Neuronal stem cell (in vitro differentiated cells): ENCODE measurements around the gene CYS1. TPM values are rescaled to one million over a fixed set of nuclear protein-coding genes. Genes with fewer than 3 reads are reported as not detected.

ENCODE experiments used
- DNase-seq: peaks from one replicate; pipeline ENCODE4 v3.0.0-alpha.2; 2013; ENCODE audit warnings: low spot score
- H2AFZ ChIP-seq: one replicate; pipeline ENCODE4 v1.6.1; 2013; ENCODE audit warnings: mild to moderate bottlenecking, low read length, inconsistent platforms
- H2AK5ac ChIP-seq: 2 replicates; pipeline ENCODE4 v1.6.1; 2013; ENCODE audit warnings: low read depth, mild to moderate bottlenecking, inconsistent platforms, low read length, moderate library complexity, mixed read lengths
- H2BK120ac ChIP-seq: 2 replicates; pipeline ENCODE4 v1.6.1; 2013; ENCODE audit warnings: low read depth, mild to moderate bottlenecking, inconsistent platforms, low read length, moderate library complexity, mixed read lengths
- H2BK12ac ChIP-seq: one replicate; pipeline ENCODE4 v1.6.1; 2013; ENCODE audit warnings: low read length, inconsistent platforms
- H2BK15ac ChIP-seq: 2 replicates; pipeline ENCODE4 v1.6.1; 2013; ENCODE audit warnings: mild to moderate bottlenecking, low read length, inconsistent platforms, mixed read lengths
- H2BK5ac ChIP-seq: one replicate; pipeline ENCODE4 v1.6.1; 2013; ENCODE audit warnings: inconsistent platforms, mild to moderate bottlenecking, low read length, moderate library complexity
- H3K14ac ChIP-seq: one replicate; pipeline ENCODE4 v1.6.1; 2013; ENCODE audit warnings: low read length, inconsistent platforms
- H3K18ac ChIP-seq: 2 replicates; pipeline ENCODE4 v1.6.1; 2013; ENCODE audit warnings: low read length, inconsistent platforms
- H3K23ac ChIP-seq: 2 replicates; pipeline ENCODE4 v1.6.1; 2013; ENCODE audit warnings: low read depth, mild to moderate bottlenecking, mixed read lengths, low read length, inconsistent platforms; ENCODE audit not compliant: poor library complexity
- H3K27ac ChIP-seq: replicated peaks from 3 replicates; pipeline ENCODE4 v1.5.1; 2013; ENCODE audit warnings: low read length, inconsistent platforms
- H3K27me3 ChIP-seq, 3 experiments: 2 replicates each; pipeline ENCODE4 v1.6.1; 2013; ENCODE audit warnings: low read length in 3 of 3, mild to moderate bottlenecking in 2 of 3, inconsistent platforms in 1 of 3, low read depth in 1 of 3, mixed read lengths in 1 of 3, moderate library complexity in 1 of 3; ENCODE audit not compliant: control insufficient read depth in 3 of 3, insufficient read depth in 3 of 3
- H3K36me3 ChIP-seq, 2 donors: replicated peaks in 1 of 2; 2 replicates each; pipeline ENCODE4 v1.6.1; 2013; ENCODE audit warnings: low read length in 2 of 2; ENCODE audit not compliant: control insufficient read depth in 2 of 2, insufficient read depth in 2 of 2
- H3K4ac ChIP-seq: 2 replicates; pipeline ENCODE4 v1.6.1; 2013; ENCODE audit warnings: inconsistent platforms, mild to moderate bottlenecking, low read length, moderate library complexity
- H3K4me1 ChIP-seq, 2 donors: 1 replicate in 1 of 2; 2 replicates in 1 of 2; pipeline ENCODE4 v1.6.1; 2013; ENCODE audit warnings: low read length in 2 of 2, low read depth in 1 of 2; ENCODE audit not compliant: control insufficient read depth in 2 of 2, insufficient read depth in 1 of 2
- H3K4me2 ChIP-seq: one replicate; pipeline ENCODE4 v1.6.1; 2013; ENCODE audit warnings: mild to moderate bottlenecking, low read length, inconsistent platforms; ENCODE audit not compliant: insufficient read depth, poor library complexity, severe bottlenecking
- H3K4me3 ChIP-seq, 2 donors: 2 replicates each; pipeline ENCODE4 v1.5.1; 2013; ENCODE audit warnings: low read length in 2 of 2, mild to moderate bottlenecking in 2 of 2, inconsistent platforms in 1 of 2, moderate library complexity in 1 of 2
- H3K79me1 ChIP-seq: one replicate; pipeline ENCODE4 v1.6.1; 2013; ENCODE audit warnings: low read depth, mild to moderate bottlenecking, inconsistent platforms, low read length, moderate library complexity
- H3K9ac ChIP-seq: one replicate; pipeline ENCODE4 v1.6.1; 2013; ENCODE audit warnings: mild to moderate bottlenecking, low read depth, low read length, inconsistent platforms; ENCODE audit not compliant: poor library complexity
- H3K9me3 ChIP-seq, 2 donors: replicated peaks in 1 of 2; 2 replicates each; pipeline versions ENCODE3 to v1.6.1; 2013; ENCODE audit warnings: low read length in 2 of 2, mild to moderate bottlenecking in 2 of 2, inconsistent platforms in 1 of 2, low read depth in 1 of 2, mixed read lengths in 1 of 2, moderate library complexity in 1 of 2; ENCODE audit not compliant: control insufficient read depth in 2 of 2, insufficient read depth in 1 of 2
- H4K8ac ChIP-seq: one replicate; pipeline ENCODE4 v1.6.1; 2013; ENCODE audit warnings: low read depth, mild to moderate bottlenecking, inconsistent platforms, low read length, moderate library complexity
- H4K91ac ChIP-seq: one replicate; pipeline ENCODE4 v1.6.1; 2013; ENCODE audit warnings: low read length, low read depth, mild to moderate bottlenecking, inconsistent platforms; ENCODE audit not compliant: poor library complexity
- WGBS, 2 donors: extraction: QIAGEN DNeasy Blood & Tissue Kit; methylation state at CpG; one replicate each; pipeline ENCODE4 v1.1.7; 2013; ENCODE audit warnings: missing lambda C conversion rate in 2 of 2, mixed read lengths in 1 of 2; ENCODE audit not compliant: insufficient read length in 2 of 2, insufficient replicate concordance in 1 of 2; ENCODE audit errors: extremely low coverage in 2 of 2; 5-methylcytosine and 5-hydroxymethylcytosine counted together
- polyA plus RNA-seq, 2 experiments: library from polyadenylated mRNA; stranded (reverse); fragments of 200-250 nt; gene quantifications; one replicate each; pipeline ENCODE4 v1.2.3, GENCODE V29; 2013

CYS1 gene, protein sequence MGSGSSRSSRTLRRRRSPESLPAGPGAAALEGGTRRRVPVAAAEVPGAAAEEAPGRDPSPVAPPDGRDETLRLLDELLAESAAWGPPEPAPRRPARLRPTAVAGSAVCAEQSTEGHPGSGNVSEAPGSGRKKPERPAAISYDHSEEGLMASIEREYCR
- 0.26 TPM for polyA plus RNA-seq (2013, experiment 1 of 2)
- polyA plus RNA-seq (2013, experiment 2 of 2), result 0.24 TPM

DNA sequence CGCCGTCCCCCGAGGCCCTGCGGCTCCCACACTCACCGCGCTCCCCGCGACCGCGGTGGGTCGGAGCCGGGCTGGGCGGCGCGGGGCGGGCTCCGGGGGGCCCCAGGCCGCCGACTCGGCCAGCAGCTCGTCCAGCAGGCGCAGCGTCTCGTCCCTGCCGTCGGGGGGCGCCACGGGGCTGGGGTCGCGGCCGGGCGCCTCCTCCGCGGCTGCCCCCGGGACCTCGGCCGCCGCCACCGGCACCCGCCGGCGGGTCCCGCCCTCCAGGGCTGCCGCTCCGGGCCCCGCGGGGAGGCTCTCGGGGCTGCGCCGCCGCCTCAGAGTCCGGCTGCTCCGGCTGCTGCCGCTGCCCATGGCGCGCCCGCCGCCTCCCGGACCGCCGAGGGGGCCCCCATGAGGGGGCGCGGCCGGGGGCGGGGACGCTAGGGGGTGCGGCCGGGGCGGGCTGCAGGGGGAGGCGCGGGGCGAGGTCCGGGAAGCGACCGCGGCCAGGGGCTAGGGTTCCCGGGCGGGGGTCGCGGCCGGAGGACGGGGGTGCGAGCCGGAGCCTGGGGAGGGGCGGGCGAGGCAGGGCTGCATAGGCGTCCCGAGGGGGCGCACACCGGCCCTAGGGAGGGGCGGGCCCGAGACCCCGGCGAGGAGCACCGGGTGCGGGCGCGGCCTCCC is at the start of gene CYS1:
Gene CYS1, minus strand, starts transcription at position 542 of the 666 bp plus-strand sequence. Its CDS starts 188 bp downstream, at position 354.
- Histone ChIP-seq H3K36me3 (no peaks in the 10 kb centered on the region), H3K27me3 (peaks cover 9 to 90% (median 42%) of the 10 kb centered on the region in 3 experiments), H3K4me1 (peaks cover 3 to 5% of the 10 kb centered on the region in 2 donors), H2BK15ac (peak within 1 kb of the TSS; percentile 60), H3K14ac (no peak within 1 kb of the TSS), H2BK5ac (no peak within 1 kb of the TSS), H3K4me2 (peak within 1 kb of the TSS; percentile 64), H4K91ac (no peak within 1 kb of the TSS), H2AK5ac (no peak within 1 kb of the TSS), H3K9me3 (no peaks in the 10 kb centered on the region), H3K79me1 (no peaks in the 10 kb centered on the region), H2BK120ac (no peak within 1 kb of the TSS), H3K18ac (peak within 1 kb of the TSS; percentile 71), H3K4me3 (peak within 1 kb of the TSS; percentile 28 to 76), H3K9ac (peak within 1 kb of the TSS; percentile 74), H3K23ac (peak within 1 kb of the TSS; percentile 82), H3K27ac (no peak within 1 kb of the TSS), H4K8ac (no peak within 1 kb of the TSS), H3K4ac (no peak within 1 kb of the TSS), H2BK12ac (no peak within 1 kb of the TSS), H2AFZ (peak within 1 kb of the TSS; percentile 90)
- DNase-seq, result peak; percentile 33
- WGBS, 2 donors, result no CpG with 5 or more reads among the region's 98 CpGs

GRCh38 chr2:10129490-10129889 is 49.3 kb upstream of the CYS1 start:
- Histone ChIP-seq H4K8ac (no peak overlapping the region), H3K27ac (no peak overlapping the region), H2BK120ac (no peak overlapping the region), H3K18ac (no peak overlapping the region), H3K4me3 (no peak overlapping the region), H3K4me1 (peaks cover 4 to 13% of the 10 kb centered on the region in 2 donors), H3K9me3 (no peaks in the 10 kb centered on the region), H3K36me3 (peaks cover 34 to 98% of the 10 kb centered on the region in 2 donors), H2AFZ (no peak overlapping the region), H3K27me3 (no peaks in the 10 kb centered on the region), H2BK5ac (no peak overlapping the region), H2AK5ac (no peak overlapping the region), H2BK15ac (no peak overlapping the region), H3K9ac (no peak overlapping the region), H3K14ac (no peak overlapping the region), H3K79me1 (peaks cover 3% of the 10 kb centered on the region), H4K91ac (no peak overlapping the region), H3K4ac (no peak overlapping the region), H2BK12ac (no peak overlapping the region), H3K23ac (no peak overlapping the region), H3K4me2 (no peak overlapping the region)
- WGBS, 2 donors, result no CpG with 5 or more reads among the region's 3 CpGs
- DNase-seq, result no peak

DNA sequence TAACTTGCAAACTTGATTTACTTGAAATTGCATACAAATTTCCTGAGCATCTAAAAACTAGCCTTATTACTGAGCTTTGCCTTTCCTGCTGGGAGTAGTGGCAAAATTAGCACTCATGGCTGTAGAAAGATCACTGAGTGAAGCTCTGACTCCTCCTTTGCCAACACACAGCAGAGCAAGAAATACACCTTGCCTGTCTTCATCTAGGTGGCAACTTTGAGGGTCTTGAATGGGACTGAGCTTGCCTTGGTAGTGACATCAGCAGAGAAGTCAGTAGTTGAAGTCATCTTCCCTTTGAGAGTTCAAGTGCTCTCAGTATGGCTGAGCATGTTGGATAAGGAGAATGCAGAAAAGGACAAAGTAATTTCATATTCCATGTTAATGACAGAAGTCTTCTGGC is 48.2 kb upstream of the CYS1 start:
- Histone ChIP-seq H4K91ac (no peak overlapping the region), H3K14ac (no peak overlapping the region), H3K27me3 (no peaks in the 10 kb centered on the region), H2BK12ac (no peak overlapping the region), H2BK5ac (no peak overlapping the region), H3K27ac (no peak overlapping the region), H3K36me3 (peaks cover 34 to 100% of the 10 kb centered on the region in 2 donors), H4K8ac (no peak overlapping the region), H3K4me1 (peaks cover 4 to 15% of the 10 kb centered on the region in 2 donors), H3K79me1 (peaks cover 3% of the 10 kb centered on the region), H3K23ac (no peak overlapping the region), H3K18ac (no peak overlapping the region), H2BK15ac (no peak overlapping the region), H3K4me3 (no peak overlapping the region), H2AFZ (no peak overlapping the region), H3K4ac (no peak overlapping the region), H3K9me3 (no peaks in the 10 kb centered on the region), H2AK5ac (no peak overlapping the region), H3K9ac (no peak overlapping the region), H3K4me2 (no peak overlapping the region), H2BK120ac (no peak overlapping the region)
- DNase-seq, result no peak

DNA sequence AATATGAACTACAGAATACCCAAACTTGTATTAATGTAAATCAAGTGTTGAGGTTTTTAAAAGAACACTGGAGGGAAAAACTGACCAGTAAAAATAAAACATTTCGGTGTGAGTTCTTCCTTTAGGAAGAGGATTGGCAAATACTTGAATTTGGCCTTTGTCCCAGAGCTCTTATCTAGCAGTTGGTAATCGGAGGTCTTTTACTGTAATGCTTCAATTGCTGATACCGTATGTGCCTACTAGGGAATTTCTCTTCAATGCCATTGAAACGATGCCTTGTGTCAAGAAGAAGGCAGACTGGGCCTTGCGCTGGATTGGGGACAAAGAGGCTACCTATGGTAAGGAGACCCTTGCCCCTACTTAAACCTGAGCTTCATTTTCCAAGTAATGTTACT is 46.4 kb upstream of the CYS1 start:
- H3K23ac ChIP-seq, result no peak overlapping the region
- no peak overlapping the region for H3K4me3 ChIP-seq
- H3K9me3 ChIP-seq, result no peaks in the 10 kb centered on the region
- H3K27me3 ChIP-seq, result no peaks in the 10 kb centered on the region
- H3K36me3 ChIP-seq, result peaks cover 30 to 86% of the 10 kb centered on the region in 2 donors
- no peak overlapping the region for H2BK12ac ChIP-seq
- no peak overlapping the region for H4K8ac ChIP-seq
- no peak overlapping the region for H3K4me2 ChIP-seq
- H3K9ac ChIP-seq, result no peak overlapping the region
- H2BK5ac ChIP-seq, result no peak overlapping the region
- H4K91ac ChIP-seq, result no peak overlapping the region
- H2AK5ac ChIP-seq, result no peak overlapping the region
- H2BK15ac ChIP-seq, result no peak overlapping the region
- no peak for DNase-seq
- no peak overlapping the region for H3K27ac ChIP-seq
- H3K79me1 ChIP-seq, result peaks cover 6% of the 10 kb centered on the region
- H3K18ac ChIP-seq, result no peak overlapping the region
- no peak overlapping the region for H2BK120ac ChIP-seq
- peaks cover 5 to 18% of the 10 kb centered on the region in 2 donors for H3K4me1 ChIP-seq
- H2AFZ ChIP-seq, result no peak overlapping the region
- no peak overlapping the region for H3K4ac ChIP-seq
- no peak overlapping the region for H3K14ac ChIP-seq
- WGBS, 2 donors, result no CpG with 5 or more reads among the region's 5 CpGs
